ENCODE measurements around the gene DRAP1.

- TF ChIP-seq, protein P1, sequence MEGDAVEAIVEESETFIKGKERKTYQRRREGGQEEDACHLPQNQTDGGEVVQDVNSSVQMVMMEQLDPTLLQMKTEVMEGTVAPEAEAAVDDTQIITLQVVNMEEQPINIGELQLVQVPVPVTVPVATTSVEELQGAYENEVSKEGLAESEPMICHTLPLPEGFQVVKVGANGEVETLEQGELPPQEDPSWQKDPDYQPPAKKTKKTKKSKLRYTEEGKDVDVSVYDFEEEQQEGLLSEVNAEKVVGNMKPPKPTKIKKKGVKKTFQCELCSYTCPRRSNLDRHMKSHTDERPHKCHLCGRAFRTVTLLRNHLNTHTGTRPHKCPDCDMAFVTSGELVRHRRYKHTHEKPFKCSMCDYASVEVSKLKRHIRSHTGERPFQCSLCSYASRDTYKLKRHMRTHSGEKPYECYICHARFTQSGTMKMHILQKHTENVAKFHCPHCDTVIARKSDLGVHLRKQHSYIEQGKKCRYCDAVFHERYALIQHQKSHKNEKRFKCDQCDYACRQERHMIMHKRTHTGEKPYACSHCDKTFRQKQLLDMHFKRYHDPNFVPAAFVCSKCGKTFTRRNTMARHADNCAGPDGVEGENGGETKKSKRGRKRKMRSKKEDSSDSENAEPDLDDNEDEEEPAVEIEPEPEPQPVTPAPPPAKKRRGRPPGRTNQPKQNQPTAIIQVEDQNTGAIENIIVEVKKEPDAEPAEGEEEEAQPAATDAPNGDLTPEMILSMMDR (IDR thresholded peaks at IDR 0.05) = no peak
- no peak for TF ChIP-seq POLR2A (IDR thresholded peaks at IDR 0.05)
These were observed 18.4 kb upstream of the DRAP1 start for GRCh38 chr11:65900899-65901180.

Data from thyroid gland (tissue), 4 donors.